H1 (cell line): ENCODE measurements around the gene RAB10. TPM values are rescaled to one million over a fixed set of nuclear protein-coding genes. Genes with fewer than 3 reads are reported as not detected.

Experiments
- EZH2 ChIP-seq: fragments of 200-600 bp; sonication (generic); IDR thresholded peaks from 2 replicates; pipeline ENCODE4 v1.7.1; 2012; ENCODE audit warnings: low read depth, mild to moderate bottlenecking, moderate library complexity, low read length, inconsistent platforms; ENCODE audit not compliant: severe bottlenecking
- SUZ12 ChIP-seq: fragments of 200-600 bp; sonication (generic); IDR thresholded peaks from 2 replicates; pipeline ENCODE4 v1.6.1; 2012; ENCODE audit warnings: mild to moderate bottlenecking, inconsistent platforms, low read length, moderate library complexity, mixed read lengths
- polyA plus RNA-seq, 7 experiments: library from polyadenylated mRNA; depleted of rRNA in 3 of 7; stranded (reverse) in 5 of 7; unstranded in 2 of 7; fragments of >200 nt in 5 of 7; fragments of 200-250 nt in 2 of 7; gene quantifications; 1 replicate in 5 of 7; 2 replicates in 1 of 7; 4 replicates in 1 of 7; pipeline versions ENCODE4 v1.2.1 to v1.2.3, GENCODE V29; 2011 to 2013; ENCODE audit warnings: missing spikeins in 2 of 7, mixed read lengths in 2 of 7
- total RNA-seq: library from RNA; stranded (reverse); fragmentation: NEBNext Ultra II Directional; extraction: Animal tissue kit (Norgen Biotek cat#: 25700); gene quantifications from 2 replicates; pipeline ENCODE4 v1.2.1, GENCODE V29; 2021
- TF ChIP-seq, protein P1 (sequence below), 3 experiments: IDR thresholded peaks; 1 replicate in 2 of 3; 2 replicates in 1 of 3; pipeline versions ENCODE4 v1.5.1 to v1.6.1; 2011; ENCODE audit warnings: low read length in 3 of 3, mild to moderate bottlenecking in 3 of 3, inconsistent platforms in 2 of 3, low read depth in 1 of 3, moderate library complexity in 1 of 3; ENCODE audit not compliant: insufficient read depth in 1 of 3; ENCODE audit errors: control extremely low read depth in 1 of 3

RAB10 gene
- total and polyA plus RNA-seq, 2 of the 8 experiments (the other 6 are each of a cell fraction or from before 2014, with no cell fraction given), result 42.6 to 136 TPM

DNA sequence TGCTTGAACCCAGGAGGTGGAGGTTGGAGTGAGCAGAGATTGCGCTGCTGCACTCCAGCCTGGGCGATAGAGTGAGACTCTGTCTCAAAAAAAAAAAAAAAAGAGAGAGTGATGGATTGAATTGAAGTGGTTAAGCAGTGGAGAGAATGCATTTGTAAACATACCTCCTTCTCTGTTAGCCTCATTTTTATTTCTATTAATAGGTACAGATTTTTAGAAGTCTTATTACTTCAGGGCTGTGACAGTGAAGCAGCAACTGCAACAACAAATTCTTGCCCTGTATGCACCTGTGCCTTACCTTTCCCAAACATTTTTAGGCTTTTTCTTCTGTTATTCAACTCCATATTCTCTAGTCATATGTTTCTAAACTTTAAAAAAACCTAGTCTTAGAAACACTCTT, 55.5 kb downstream of the RAB10 start (continued):
- TF ChIP-seq, protein P1, sequence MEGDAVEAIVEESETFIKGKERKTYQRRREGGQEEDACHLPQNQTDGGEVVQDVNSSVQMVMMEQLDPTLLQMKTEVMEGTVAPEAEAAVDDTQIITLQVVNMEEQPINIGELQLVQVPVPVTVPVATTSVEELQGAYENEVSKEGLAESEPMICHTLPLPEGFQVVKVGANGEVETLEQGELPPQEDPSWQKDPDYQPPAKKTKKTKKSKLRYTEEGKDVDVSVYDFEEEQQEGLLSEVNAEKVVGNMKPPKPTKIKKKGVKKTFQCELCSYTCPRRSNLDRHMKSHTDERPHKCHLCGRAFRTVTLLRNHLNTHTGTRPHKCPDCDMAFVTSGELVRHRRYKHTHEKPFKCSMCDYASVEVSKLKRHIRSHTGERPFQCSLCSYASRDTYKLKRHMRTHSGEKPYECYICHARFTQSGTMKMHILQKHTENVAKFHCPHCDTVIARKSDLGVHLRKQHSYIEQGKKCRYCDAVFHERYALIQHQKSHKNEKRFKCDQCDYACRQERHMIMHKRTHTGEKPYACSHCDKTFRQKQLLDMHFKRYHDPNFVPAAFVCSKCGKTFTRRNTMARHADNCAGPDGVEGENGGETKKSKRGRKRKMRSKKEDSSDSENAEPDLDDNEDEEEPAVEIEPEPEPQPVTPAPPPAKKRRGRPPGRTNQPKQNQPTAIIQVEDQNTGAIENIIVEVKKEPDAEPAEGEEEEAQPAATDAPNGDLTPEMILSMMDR (IDR thresholded peaks at IDR 0.05; ENCODE audit: control extremely low read depth in 1 of 3, insufficient read depth in 1 of 3, low read depth in 1 of 3, low read length in 3 of 3), result no peak
- TF ChIP-seq SUZ12 (no peak), EZH2 (no peak)
